Coronary artery (tissue), 2 donors: ENCODE measurements around the gene CHST10.

Source experiments
- DNase-seq: peaks from one replicate; pipeline ENCODE4 v3.0.0-alpha.2; 2017; ENCODE audit warnings: low spot score
- H3K27ac ChIP-seq, 2 donors: fragments of 200-600 bp; sonication (generic); one replicate each; pipeline ENCODE4 v1.5.1; 2016 to 2019
- H3K4me3 ChIP-seq: fragments of 200-600 bp; sonication (generic); 2 replicates; pipeline ENCODE4 v1.5.1; 2016; ENCODE audit warnings: mild to moderate bottlenecking, moderate library complexity
- TF ChIP-seq, protein P1 (sequence below): fragments of 200-600 bp; sonication (generic); IDR thresholded peaks from one replicate; pipeline ENCODE4 v1.5.1; 2019; ENCODE audit warnings: antibody characterized with exemption

The CHST10 gene

DNA sequence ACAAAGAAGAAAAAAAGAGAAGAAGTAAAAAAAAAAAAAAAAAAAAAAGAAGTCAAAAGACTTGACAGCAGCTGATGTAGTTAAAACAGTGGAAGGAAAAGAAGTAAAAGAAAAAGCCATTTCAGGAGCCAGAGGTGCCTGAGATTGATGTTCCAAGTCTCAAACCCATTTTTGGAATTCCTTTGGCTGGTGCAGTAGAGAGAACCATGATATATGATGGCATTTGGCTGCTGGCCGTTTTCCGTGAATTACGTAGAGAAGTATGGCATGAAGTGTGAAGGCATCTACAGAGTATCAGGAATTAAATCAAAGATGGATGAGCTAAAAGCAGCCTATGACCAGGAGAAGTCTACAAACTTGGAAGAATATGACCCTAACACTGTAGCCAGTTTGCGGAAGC, 7.6 kb upstream of the CHST10 start:
- no peak overlapping the region for H3K27ac ChIP-seq
- no peak for DNase-seq
- TF ChIP-seq, protein P1, sequence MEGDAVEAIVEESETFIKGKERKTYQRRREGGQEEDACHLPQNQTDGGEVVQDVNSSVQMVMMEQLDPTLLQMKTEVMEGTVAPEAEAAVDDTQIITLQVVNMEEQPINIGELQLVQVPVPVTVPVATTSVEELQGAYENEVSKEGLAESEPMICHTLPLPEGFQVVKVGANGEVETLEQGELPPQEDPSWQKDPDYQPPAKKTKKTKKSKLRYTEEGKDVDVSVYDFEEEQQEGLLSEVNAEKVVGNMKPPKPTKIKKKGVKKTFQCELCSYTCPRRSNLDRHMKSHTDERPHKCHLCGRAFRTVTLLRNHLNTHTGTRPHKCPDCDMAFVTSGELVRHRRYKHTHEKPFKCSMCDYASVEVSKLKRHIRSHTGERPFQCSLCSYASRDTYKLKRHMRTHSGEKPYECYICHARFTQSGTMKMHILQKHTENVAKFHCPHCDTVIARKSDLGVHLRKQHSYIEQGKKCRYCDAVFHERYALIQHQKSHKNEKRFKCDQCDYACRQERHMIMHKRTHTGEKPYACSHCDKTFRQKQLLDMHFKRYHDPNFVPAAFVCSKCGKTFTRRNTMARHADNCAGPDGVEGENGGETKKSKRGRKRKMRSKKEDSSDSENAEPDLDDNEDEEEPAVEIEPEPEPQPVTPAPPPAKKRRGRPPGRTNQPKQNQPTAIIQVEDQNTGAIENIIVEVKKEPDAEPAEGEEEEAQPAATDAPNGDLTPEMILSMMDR: no peak
- no peak overlapping the region for H3K4me3 ChIP-seq

DNA sequence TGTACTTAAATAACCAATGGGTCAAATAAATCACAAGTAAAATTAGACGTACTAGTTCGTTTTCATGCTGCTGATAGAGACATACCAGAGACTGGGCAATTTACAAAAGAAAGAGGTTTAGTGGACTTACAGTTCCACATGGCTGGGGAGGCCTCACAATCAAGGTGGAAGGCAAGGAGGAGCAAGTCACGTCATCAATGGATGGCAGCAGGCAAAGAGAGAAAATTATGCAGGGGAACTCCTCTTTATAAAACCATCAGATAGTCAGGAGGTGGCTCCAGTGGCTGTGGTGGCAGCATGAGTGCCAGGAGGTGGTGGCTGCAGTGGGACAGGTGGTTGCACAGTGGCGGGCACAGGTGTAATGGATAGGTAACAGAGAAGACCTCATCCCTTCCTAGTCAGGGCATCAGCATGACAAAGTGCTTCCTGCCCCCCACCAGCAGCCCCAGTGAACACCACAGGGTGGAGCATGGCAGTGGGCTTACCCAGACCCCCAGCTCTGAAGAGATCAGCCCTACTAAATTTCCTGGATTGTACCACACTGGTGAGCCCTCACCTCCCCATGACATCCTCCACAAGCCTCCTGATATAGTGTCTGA, 6.9 kb upstream of the CHST10 start:
- H3K4me3 ChIP-seq: no peak overlapping the region
- TF ChIP-seq, protein P1: no peak
- no peak for DNase-seq
- H3K27ac ChIP-seq: no peak overlapping the region

DNA sequence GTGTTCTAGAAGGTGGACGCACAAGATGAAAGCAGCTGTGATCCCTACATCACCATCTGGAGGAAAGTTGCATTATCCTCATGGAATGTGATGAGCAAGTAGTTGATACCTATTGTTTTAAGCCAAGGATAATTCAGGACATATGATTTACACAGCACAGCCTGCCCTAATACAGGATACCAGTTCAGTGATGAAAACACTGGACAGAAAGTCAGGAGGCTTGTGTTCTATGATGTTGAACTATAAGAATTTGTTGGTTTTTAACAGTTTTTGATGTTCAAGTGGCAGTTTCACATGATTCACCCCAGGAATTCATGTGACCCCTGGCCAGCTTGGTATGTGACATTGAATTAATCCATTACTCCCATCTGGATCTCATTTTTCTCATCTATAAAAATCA, 6.2 kb upstream of the CHST10 start:
- TF ChIP-seq, protein P1: no peak
- no peak overlapping the region for H3K4me3 ChIP-seq
- DNase-seq: no peak
- no peak overlapping the region for H3K27ac ChIP-seq

DNA sequence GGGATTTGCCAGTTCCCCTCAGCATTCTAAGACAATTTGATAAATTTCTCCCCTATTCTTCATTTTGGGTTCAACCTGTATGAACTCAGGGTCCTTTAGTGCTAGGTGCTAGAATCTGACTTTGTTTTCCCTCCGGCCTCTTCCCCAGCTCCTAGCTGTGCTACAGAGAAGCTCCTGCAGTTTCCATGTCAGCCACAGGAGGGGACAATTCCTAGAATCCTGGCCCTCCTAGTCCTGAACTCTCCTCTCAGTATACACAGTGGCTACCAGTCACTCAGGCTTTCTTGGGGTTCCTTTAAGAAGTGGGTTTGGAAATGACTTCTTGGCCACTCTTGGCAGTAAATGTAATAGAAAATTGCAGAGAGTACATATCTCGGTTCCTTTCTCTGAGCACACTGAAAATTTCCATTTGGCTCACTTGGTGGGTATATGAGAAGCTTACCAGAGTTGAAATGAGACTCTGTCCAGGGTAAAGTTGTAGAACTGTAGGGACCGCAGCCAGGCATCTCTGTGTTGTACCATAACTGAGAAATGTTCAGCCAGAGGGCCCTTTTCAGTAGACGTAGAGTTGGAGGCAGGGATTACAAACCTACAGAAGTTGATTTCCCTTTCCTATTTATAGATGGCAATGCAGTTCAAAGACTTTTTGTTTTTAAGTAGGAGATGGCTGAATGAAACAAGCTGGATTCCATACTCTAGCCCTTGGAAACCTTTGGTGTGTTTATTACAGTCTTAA, 5.0 kb upstream of the CHST10 start:
- H3K27ac ChIP-seq: no peak overlapping the region
- H3K4me3 ChIP-seq: no peak overlapping the region
- TF ChIP-seq, protein P1: no peak
- DNase-seq: no peak

DNA sequence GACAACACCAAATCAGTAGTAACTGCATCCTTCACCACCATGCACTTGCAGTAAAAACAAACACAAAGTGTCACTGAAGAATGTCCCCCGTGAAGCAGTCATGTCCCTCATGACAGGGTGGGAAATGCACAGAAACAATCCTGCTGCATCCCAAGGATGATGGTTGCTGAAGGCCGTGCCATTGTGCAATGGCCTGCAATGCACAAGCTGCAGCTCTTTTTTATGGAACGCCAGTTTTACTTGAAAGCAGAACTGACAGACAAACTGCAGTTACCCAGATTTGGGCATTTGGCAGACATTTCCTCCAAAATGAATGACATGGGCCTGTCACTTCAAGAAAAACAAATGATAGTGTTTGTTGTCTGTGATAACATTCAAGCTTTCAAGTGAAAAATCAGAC, 2.4 kb upstream of the CHST10 start:
- Histone ChIP-seq H3K27ac (no peak overlapping the region), H3K4me3 (no peak overlapping the region)
- DNase-seq: no peak
- TF ChIP-seq, protein P1: no peak

DNA sequence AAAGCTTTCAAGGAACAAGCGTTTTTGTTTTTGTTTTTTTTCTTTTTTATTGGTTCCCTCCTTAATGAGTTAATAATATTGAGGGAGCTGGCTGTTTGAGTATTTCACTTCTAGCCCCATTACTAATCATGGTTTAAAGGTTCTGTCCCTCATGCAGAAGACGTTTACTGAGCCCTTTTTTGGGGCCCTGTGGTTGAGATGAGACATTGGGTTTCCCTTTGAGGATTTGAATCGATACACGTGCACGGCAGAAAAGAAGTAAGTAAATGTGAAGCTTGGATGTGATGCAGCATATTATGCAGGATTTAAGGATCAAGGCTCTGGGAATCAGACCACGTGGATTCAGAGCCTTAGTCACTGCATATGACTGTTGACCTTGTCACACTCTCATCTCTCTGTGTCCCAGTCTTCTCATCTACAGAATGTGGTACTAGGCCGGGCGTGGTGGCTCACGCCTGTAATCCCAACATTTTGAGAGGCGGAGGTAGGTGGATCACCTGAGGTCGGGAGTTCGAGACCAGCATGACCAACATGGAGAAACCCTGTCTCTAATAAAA, 1.0 kb upstream of the CHST10 start:
- Histone ChIP-seq H3K4me3 (no peak overlapping the region), H3K27ac (no peak overlapping the region)
- TF ChIP-seq, protein P1: no peak
- DNase-seq: no peak

DNA sequence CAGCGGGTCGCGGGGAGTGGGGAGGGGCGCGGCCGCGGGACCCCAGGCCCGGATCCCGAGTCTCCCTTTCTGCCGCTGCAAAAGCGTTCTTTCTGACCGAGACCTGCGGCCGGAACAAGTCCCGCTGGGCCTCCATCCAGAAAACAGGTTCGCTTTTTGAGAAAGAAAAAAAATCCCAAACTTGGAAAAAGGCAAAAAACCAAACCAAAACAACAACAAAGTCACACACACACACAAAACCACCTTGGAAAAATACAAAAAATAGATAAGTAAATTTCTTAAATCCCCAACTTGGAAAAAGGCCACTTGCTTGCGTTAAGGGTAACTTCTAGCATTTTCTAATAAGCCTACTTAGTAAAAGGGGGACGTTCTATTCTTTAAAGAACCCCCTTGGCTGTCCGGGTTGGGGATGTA, 250 bp upstream of the CHST10 start:
- TF ChIP-seq, protein P1: no peak
- peak overlapping the region; percentile 60 to 79 for H3K27ac ChIP-seq
- DNase-seq: no peak
- H3K4me3 ChIP-seq: peak overlapping the region; percentile 82
